ENCODE results near the gene ZNF593. TPM values are rescaled to one million over a fixed set of nuclear protein-coding genes. Genes with fewer than 3 reads are reported as not detected.

ZNF593 gene
- total RNA-seq, 1 donor: 5.4 TPM

DNA sequence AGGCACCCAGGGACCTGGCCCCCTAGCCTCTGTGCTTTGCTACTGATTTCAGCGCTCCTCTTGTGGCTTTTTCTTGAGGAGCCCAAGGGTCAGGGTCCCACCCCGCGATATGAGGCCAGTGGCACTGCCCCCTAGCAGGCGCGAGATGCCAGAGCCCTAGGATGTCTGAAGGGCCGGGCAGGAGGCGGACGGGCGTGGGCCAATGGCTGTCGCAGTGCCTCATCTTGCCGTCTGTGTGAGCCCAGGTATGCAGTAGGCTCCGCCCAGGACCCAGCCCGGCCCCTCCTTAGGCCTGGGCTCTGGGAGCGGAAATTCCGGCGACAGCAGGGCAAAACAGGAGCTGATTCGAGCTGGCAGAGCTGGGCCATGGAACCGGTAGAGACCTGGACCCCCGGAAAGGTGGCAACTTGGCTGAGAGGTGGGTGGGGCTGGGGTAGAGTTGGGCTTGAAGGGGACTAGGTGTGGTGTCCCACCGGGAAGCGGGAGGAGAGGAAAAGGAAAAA, 7.5 kb downstream of the ZNF593 start, which contains the start of gene CNKSR1:
Gene CNKSR1 (plus strand): TSS at position 310 of the 503 bp plus-strand sequence. CDS start 57 bp downstream, at position 367.
- Histone ChIP-seq H3K4me1 (ENCODE audit: insufficient read depth, low read length) (no peaks in the 10 kb centered on the region), H3K27me3 (ENCODE audit: insufficient read depth, low read length) (no peaks in the 10 kb centered on the region), H3K9me3 (ENCODE audit: low read depth, low read length) (no peaks in the 10 kb centered on the region), H3K4me3 (ENCODE audit: low read length) (no peak within 1 kb of the TSS)

GRCh38 chr1:26180010-26180506, 10.3 kb downstream of the ZNF593 start:
- Histone ChIP-seq H3K4me1 (ENCODE audit: insufficient read depth, low read length) (no peaks in the 10 kb centered on the region), H3K4me3 (ENCODE audit: low read length) (no peak overlapping the region), H3K27me3 (ENCODE audit: insufficient read depth, low read length) (no peaks in the 10 kb centered on the region), H3K9me3 (ENCODE audit: low read depth, low read length) (no peaks in the 10 kb centered on the region)

- Histone ChIP-seq H3K4me3 (ENCODE audit: low read length) (no peak overlapping the region), H3K9me3 (ENCODE audit: low read depth, low read length) (no peaks in the 10 kb centered on the region), H3K27me3 (ENCODE audit: insufficient read depth, low read length) (no peaks in the 10 kb centered on the region), H3K4me1 (ENCODE audit: insufficient read depth, low read length) (no peaks in the 10 kb centered on the region)
Observed at GRCh38 chr1:26181586-26182382, 12.1 kb downstream of the ZNF593 start.

- Histone ChIP-seq H3K4me1 (ENCODE audit: insufficient read depth, low read length) (no peaks in the 10 kb centered on the region), H3K27me3 (ENCODE audit: insufficient read depth, low read length) (no peaks in the 10 kb centered on the region), H3K4me3 (ENCODE audit: low read length) (no peak overlapping the region), H3K9me3 (ENCODE audit: low read depth, low read length) (no peaks in the 10 kb centered on the region)
Observed at GRCh38 chr1:26182383-26182696, 12.6 kb downstream of the ZNF593 start.

DNA sequence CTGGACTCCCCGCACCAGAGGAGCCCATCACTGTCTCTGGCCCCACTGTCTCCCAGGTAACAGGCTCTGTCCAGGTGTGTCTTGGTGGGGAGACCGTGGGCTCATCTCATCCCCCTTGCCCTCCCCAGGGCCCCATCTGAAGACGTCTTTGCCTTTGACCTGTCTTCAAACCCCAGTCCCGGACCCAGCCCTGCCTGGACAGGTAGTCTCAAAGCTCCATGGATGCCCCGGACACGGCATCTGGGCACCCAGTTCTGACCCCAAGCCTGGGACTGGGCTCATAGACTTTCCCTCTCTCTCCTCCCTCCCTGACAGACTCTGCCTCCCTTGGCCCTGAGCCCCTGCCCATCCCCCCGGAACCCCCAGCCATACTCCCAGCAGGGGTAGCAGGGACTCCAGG, 14.4 kb downstream of the ZNF593 start:
- no peaks in the 10 kb centered on the region for H3K9me3 ChIP-seq (ENCODE audit: low read depth, low read length)
- no peaks in the 10 kb centered on the region for H3K27me3 ChIP-seq (ENCODE audit: insufficient read depth, low read length)
- H3K4me1 ChIP-seq (ENCODE audit: insufficient read depth, low read length): no peaks in the 10 kb centered on the region
- no peak overlapping the region for H3K4me3 ChIP-seq (ENCODE audit: low read length)

GRCh38 chr1:26184883-26185282, 15.2 kb downstream of the ZNF593 start:
- H3K9me3 ChIP-seq (ENCODE audit: low read depth, low read length): no peaks in the 10 kb centered on the region
- no peaks in the 10 kb centered on the region for H3K4me1 ChIP-seq (ENCODE audit: insufficient read depth, low read length)
- no peaks in the 10 kb centered on the region for H3K27me3 ChIP-seq (ENCODE audit: insufficient read depth, low read length)
- H3K4me3 ChIP-seq (ENCODE audit: low read length): no peak overlapping the region

GRCh38 chr1:26187882-26188281, 18.2 kb downstream of the ZNF593 start:
- Histone ChIP-seq H3K4me3 (ENCODE audit: low read length) (no peak overlapping the region), H3K27me3 (ENCODE audit: insufficient read depth, low read length) (no peaks in the 10 kb centered on the region)

DNA sequence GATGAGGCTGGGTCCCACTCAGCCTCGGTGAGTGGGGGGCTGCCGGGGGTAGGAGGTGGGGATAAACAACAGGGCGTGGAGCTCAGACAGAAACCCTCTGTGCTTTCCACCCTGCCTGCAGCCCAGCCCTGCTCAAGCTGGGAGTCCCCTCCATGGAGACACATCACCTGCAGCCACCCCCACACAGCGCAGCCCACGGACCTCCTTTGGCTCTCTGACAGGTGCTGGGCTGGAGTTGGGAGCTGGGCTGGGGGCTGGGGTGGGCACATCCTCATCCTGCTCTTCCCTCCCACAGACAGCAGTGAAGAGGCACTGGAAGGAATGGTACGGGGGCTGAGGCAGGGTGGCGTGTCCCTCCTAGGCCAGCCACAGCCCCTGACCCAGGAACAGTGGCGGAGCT, 18.8 kb downstream of the ZNF593 start:
- H3K4me3 ChIP-seq (ENCODE audit: low read length): no peak overlapping the region
- H3K9me3 ChIP-seq (ENCODE audit: low read depth, low read length): no peaks in the 10 kb centered on the region
- H3K27me3 ChIP-seq (ENCODE audit: insufficient read depth, low read length): no peaks in the 10 kb centered on the region
- no peaks in the 10 kb centered on the region for H3K4me1 ChIP-seq (ENCODE audit: insufficient read depth, low read length)

More at GRCh38 chr1:26187882-26188281, 18.2 kb downstream of the ZNF593 start:
- Histone ChIP-seq H3K4me1 (ENCODE audit: insufficient read depth, low read length) (no peaks in the 10 kb centered on the region), H3K9me3 (ENCODE audit: low read depth, low read length) (no peaks in the 10 kb centered on the region)

GRCh38 chr1:26189331-26189730, 19.6 kb downstream of the ZNF593 start:
- no peaks in the 10 kb centered on the region for H3K9me3 ChIP-seq (ENCODE audit: low read depth, low read length)
- no peak overlapping the region for H3K4me3 ChIP-seq (ENCODE audit: low read length)
- no peaks in the 10 kb centered on the region for H3K27me3 ChIP-seq (ENCODE audit: insufficient read depth, low read length)
- no peaks in the 10 kb centered on the region for H3K4me1 ChIP-seq (ENCODE audit: insufficient read depth, low read length)

DNA sequence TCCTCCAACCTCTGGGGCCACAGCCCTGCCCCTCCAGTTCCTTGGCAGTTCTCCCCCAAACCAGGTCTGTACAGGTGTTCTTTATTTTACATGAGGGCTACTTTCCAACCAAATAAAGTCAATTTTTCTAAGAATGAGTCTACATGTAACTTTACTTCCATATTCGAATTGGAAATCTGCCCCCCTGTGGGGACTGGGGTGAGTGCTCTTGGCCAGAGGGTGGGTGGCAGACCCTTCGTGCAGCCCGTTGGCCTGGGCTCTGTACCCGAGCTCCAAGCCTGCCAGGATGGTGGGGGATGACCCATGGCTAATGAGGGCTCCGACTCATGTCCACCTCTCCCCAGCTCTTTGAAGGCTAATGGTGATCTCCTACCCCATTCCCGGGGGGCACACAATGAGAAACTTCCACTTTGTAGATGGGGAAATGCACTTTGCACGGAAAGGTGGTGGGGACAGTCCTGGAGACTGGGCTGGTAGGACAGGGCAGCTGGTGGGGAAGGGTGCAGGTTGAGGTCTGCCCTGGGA, 20.1 kb downstream of the ZNF593 start:
- no peak overlapping the region for H3K4me3 ChIP-seq (ENCODE audit: low read length)
- H3K27me3 ChIP-seq (ENCODE audit: insufficient read depth, low read length): no peaks in the 10 kb centered on the region
- no peaks in the 10 kb centered on the region for H3K4me1 ChIP-seq (ENCODE audit: insufficient read depth, low read length)
- H3K9me3 ChIP-seq (ENCODE audit: low read depth, low read length): no peaks in the 10 kb centered on the region

GRCh38 chr1:26190373-26190987, 20.8 kb downstream of the ZNF593 start, which contains the start of gene CATSPER4:
Gene CATSPER4, plus strand, starts transcription at chr1:26190602. Its CDS starts 26 bp downstream, at chr1:26190628.
- no peaks in the 10 kb centered on the region for H3K9me3 ChIP-seq (ENCODE audit: low read depth, low read length)
- H3K4me1 ChIP-seq (ENCODE audit: insufficient read depth, low read length): no peaks in the 10 kb centered on the region
- no peaks in the 10 kb centered on the region for H3K27me3 ChIP-seq (ENCODE audit: insufficient read depth, low read length)
- H3K4me3 ChIP-seq (ENCODE audit: low read length): no peak within 1 kb of the TSS

DNA sequence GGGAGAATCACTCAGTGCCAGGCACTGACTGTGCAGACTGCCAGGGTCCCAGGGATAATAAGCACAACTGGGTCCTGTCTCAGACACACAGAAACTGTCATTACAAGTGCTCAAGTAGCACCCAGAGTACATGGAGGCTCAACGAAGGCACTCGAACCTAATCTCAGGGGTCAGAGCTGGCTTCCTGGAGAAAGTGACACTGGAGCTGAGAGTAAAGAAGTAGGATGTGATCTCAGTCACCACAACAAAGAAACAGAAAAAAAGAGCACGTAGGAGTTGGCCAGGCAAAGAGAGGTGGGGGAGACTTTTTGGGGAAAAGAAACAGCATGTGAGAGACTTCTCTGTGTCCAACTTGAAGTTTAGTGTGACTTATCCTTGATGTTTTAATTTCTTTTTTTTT, 22.0 kb downstream of the ZNF593 start:
- H3K27me3 ChIP-seq (ENCODE audit: insufficient read depth, low read length): no peaks in the 10 kb centered on the region
- no peaks in the 10 kb centered on the region for H3K9me3 ChIP-seq (ENCODE audit: low read depth, low read length)
- no peaks in the 10 kb centered on the region for H3K4me1 ChIP-seq (ENCODE audit: insufficient read depth, low read length)
- no peak overlapping the region for H3K4me3 ChIP-seq (ENCODE audit: low read length)

- Histone ChIP-seq H3K4me3 (ENCODE audit: low read length) (no peak overlapping the region), H3K9me3 (ENCODE audit: low read depth, low read length) (no peaks in the 10 kb centered on the region), H3K4me1 (ENCODE audit: insufficient read depth, low read length) (no peaks in the 10 kb centered on the region), H3K27me3 (ENCODE audit: insufficient read depth, low read length) (no peaks in the 10 kb centered on the region)
Observed at GRCh38 chr1:26195805-26196204, 26.1 kb downstream of the ZNF593 start.

DNA sequence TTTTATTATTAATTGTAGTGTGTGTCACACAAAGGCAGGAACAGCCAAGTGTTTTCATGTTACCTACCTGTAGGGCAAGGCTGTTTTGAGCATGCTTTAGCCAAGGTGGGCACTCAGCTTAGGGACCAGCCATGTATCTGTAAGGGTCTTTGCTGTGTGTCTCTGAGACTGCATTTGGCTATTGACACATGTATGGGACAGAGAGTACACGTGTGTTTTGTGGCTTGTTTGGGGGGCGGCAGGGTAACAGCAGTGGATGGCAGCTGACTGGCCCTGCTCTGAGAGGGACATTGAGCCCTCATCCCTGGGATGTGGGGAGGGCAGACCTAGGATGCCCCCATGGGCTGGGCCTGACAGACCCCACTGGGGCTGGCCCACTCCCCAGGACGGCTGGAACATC, 27.6 kb downstream of the ZNF593 start:
- H3K4me1 ChIP-seq (ENCODE audit: insufficient read depth, low read length): peaks cover 7% of the 10 kb centered on the region
- H3K4me3 ChIP-seq (ENCODE audit: low read length): no peak overlapping the region
- no peaks in the 10 kb centered on the region for H3K9me3 ChIP-seq (ENCODE audit: low read depth, low read length)
- no peaks in the 10 kb centered on the region for H3K27me3 ChIP-seq (ENCODE audit: insufficient read depth, low read length)

DNA sequence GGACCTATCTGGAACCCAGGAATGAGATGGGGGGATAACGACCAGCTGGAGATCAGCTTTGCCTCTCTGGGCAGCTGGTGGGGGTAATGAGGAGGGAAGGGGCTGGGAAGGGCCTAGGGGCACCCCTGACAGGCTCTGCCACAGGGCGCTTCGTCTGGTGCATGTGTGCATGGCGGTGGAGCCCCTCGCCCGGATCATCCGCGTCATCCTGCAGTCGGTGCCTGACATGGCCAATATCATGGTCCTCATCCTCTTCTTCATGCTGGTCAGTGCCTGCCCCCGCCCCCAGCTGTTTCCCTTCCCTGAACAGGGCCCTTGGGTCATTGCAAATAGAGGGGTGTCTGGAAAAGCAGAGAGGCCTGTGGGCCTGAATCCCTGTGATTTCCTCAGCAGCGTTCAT, 28.1 kb downstream of the ZNF593 start:
- H3K9me3 ChIP-seq (ENCODE audit: low read depth, low read length): no peaks in the 10 kb centered on the region
- H3K4me3 ChIP-seq (ENCODE audit: low read length): no peak overlapping the region
- H3K4me1 ChIP-seq (ENCODE audit: insufficient read depth, low read length): peaks cover 12% of the 10 kb centered on the region
- H3K27me3 ChIP-seq (ENCODE audit: insufficient read depth, low read length): no peaks in the 10 kb centered on the region

Measured in mononuclear cell (primary cell).